ENCODE measurements around the gene MAP2K5.

GRCh38 chr15:67820122-67820991, 277.9 kb downstream of the MAP2K5 start:
- TF ChIP-seq CTCF (conservative IDR thresholded peaks at IDR 0.05; ENCODE audit: low read length) (no peak), EZH2phosphoT487 (IDR thresholded peaks at IDR 0.05; ENCODE audit: borderline replicate concordance) (no peak)
